Measurements from ENCODE around the gene SKA2.

DNA sequence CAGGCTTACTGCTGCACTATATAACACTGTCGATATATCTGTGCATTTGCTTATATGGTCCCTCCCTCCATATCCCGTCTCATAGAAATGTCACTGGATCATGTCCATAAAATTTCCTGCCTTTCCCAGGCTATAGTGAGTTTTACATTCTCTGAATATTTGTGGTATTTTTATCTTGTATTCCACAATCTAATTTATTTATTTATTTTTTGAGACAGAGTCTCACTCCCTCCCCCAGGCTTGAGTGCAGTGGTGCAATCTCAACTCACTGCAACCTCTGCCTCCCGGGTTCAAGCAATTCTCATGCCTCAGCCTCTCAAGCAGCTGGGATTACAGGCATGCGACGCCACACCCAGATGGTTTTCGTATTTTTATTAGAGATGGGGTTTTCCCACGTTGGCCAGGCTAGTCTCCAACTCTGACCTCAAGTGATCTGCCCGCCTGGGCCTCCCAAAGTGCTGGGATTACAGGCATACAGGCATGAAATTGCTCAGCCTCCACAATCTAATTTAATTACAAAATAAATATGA lies 61.2 kb downstream of the SKA2 start:
- TF ChIP-seq, protein P1, sequence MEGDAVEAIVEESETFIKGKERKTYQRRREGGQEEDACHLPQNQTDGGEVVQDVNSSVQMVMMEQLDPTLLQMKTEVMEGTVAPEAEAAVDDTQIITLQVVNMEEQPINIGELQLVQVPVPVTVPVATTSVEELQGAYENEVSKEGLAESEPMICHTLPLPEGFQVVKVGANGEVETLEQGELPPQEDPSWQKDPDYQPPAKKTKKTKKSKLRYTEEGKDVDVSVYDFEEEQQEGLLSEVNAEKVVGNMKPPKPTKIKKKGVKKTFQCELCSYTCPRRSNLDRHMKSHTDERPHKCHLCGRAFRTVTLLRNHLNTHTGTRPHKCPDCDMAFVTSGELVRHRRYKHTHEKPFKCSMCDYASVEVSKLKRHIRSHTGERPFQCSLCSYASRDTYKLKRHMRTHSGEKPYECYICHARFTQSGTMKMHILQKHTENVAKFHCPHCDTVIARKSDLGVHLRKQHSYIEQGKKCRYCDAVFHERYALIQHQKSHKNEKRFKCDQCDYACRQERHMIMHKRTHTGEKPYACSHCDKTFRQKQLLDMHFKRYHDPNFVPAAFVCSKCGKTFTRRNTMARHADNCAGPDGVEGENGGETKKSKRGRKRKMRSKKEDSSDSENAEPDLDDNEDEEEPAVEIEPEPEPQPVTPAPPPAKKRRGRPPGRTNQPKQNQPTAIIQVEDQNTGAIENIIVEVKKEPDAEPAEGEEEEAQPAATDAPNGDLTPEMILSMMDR (IDR thresholded peaks at IDR 0.05) = no peak
- TF ChIP-seq POLR2A (IDR thresholded peaks at IDR 0.05) (no peak), POLR2AphosphoS5 (IDR thresholded peaks at IDR 0.05) (peak; percentile 49 to 66), EP300 (IDR thresholded peaks at IDR 0.05) (no peak)
